ENCODE measurements around the gene WDR4.
"Not testable (repeated sequence)": the region's sequence is repeated elsewhere in the genome, so short reads cannot be mapped to it uniquely, and the experiment has no call there.

The WDR4 gene

DNA sequence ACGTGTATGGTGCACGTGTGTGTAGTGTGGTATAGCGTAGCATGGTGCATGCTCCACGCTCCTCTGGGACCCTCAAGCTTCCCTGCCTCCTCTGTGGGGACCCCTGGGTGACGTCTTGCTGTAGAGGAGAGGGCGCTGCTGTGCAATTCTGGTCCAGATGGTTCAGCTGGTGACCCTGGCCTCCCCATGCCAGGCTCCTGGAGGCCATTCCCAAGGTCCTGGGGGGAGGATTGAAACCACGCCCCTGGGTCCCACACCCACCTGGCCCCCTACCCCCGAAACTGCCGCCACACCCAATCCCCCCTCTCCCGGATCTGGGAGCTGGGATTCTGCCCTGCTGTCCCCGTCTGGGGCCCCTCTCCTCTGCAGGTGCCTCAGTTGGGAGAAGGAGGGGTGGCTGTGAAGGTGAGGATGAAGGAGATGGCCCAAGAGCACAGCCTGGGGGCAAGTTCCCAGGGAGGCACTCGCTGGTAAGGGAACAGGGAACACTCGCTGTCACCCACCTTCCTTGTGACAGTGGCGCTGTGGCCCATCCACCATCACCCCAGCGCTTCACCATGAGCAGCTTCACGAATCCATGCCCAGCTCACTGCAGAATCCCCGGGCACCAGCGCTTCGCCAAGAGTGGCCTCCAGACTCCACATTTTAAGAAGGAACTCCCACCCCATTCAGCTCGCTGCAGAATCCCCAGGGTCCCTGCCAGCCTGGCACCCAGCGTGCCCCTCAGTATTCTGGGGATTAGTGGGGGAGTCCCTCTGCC lies 38.0 kb downstream of the WDR4 start:
- Histone ChIP-seq H3K9me3 (no peaks in the 10 kb centered on the region), H3K4me3 (no peak overlapping the region), H3K27me3 (no peaks in the 10 kb centered on the region), H3K9ac (no peak overlapping the region), H3K36me3 (peaks cover 60% of the 10 kb centered on the region), H3K4me1 (peaks cover 82% of the 10 kb centered on the region), H4K20me1 (peaks cover 100% of the 10 kb centered on the region), H3K4me2 (peak overlapping the region; percentile 81), H3K27ac (no peak overlapping the region)
- TF ChIP-seq Cebpa-rat (IDR thresholded peaks at IDR 0.05) = no peak

DNA sequence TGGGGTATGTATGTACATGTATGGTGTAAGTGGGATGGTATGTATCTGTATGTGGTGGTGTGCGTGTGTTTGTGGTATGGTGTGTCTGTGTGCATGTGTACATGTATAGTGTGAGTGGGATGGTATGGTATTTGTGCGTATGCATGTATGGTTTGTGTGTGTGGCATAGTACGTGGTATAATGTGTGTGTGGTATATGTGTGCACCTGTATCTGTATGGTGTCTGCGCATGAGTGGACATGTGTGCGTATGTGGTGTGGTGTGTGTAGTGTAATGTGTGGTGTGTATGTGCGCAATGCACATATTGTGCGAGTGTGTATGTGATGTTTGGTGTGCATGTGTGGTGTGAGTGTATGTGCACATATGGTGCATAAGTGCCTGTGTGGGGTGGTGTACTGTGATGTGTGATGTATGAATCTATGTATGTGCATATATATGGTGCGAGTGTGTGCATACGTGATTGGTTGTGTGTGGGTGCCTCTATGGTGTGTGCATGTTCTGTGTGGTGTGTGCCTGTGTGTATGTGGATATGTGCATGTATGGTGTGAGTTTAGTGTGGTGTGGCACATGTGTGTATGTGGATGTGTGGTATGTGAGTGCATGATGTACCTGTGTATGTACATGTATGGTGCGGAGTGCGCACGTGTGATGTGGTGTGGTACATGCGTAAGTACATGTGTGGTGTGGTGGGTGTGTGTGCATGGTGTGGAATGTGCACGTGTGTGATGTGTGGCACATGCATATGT lies 38.8 kb downstream of the WDR4 start:
- Histone ChIP-seq H3K9me3 (no peaks in the 10 kb centered on the region), H3K4me2 (peak overlapping the region; percentile 81), H3K27ac (no peak overlapping the region), H3K9ac (no peak overlapping the region), H3K27me3 (no peaks in the 10 kb centered on the region), H3K4me1 (peaks cover 75% of the 10 kb centered on the region), H4K20me1 (peaks cover 100% of the 10 kb centered on the region), H3K36me3 (peaks cover 55% of the 10 kb centered on the region), H3K4me3 (no peak overlapping the region)
- no peak for TF ChIP-seq Cebpa-rat (IDR thresholded peaks at IDR 0.05)

DNA sequence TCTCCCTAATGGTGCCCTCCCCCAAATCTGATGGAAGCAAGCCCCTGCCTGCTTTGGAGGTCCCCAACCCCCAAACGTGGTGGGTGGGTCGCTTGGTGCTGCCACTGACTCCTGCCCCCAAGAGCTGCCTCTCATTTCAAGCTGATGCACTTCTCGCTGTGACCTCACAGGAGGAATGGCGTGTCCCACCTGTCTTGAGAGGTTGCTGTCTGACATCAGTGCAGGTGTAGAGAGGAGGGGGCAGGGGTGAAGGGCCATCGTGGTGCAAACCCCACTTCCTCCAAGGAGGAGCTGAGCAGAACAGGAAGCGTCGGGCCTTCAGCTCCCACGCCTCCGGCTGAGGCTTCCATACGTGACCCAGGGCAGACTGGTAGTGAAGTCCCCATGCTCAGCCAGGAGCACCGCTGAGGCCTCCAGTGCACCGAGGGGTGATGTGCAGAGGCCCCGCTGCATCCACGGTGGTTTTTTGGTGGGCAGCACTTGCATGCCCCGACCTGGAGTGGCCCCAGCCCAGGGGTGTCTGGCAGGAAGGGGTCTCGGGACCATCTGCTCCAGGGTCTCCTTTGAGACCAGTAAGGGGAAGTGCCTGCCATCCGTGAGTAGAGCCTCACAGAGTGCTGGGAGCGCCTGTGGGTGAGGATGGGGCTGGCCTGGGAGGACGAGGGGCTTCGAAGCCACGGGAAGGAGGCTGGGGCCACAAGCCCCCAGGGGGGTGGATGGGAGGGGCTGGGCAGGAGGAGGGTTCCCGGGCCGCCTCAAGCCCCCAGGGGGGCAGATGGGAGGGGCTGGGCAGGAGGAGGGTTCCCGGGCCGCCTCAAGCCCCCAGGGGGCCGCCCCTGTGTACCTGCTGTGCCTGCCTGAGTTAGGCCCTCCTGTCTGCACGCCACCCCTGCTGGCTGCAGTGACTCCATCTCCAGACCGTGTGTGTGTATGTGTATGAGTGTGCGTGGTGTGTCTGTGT lies 39.8 kb downstream of the WDR4 start:
- Histone ChIP-seq H3K27ac (no peak overlapping the region), H3K9ac (peak overlapping the region; percentile 4; the same call in 1 of the 2 replicates), H3K27me3 (no peaks in the 10 kb centered on the region), H3K4me1 (peaks cover 64% of the 10 kb centered on the region), H3K4me2 (peak overlapping the region; percentile 81), H3K9me3 (no peaks in the 10 kb centered on the region), H4K20me1 (peaks cover 99% of the 10 kb centered on the region), H3K36me3 (peaks cover 50% of the 10 kb centered on the region), H3K4me3 (no peak overlapping the region)
- TF ChIP-seq Cebpa-rat (IDR thresholded peaks at IDR 0.05) = no peak

DNA sequence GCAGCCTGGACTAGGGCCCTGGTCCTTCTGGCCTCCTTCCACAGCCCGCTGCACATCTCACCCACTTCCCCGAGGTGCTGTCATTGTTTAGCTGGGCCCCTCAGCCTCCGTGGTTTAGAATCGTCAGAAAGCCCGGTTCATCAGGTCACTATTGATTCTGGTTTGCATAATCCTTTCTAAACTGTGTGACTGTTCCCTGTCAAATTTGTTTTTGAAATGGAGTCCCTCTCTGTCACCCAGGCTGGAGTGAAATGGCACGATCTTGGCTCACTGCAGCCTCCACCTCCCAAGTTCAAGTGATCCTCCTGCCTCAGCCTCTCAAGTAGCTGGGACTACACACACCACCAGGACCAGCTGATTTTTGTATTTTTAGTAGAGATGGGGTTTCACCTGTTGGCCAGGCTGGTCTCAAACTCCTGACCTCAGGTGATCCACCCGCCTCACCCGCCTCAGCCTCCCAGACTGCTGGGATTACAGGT lies 41.1 kb downstream of the WDR4 start:
- Histone ChIP-seq H3K36me3 (peaks cover 37% of the 10 kb centered on the region), H4K20me1 (peaks cover 99% of the 10 kb centered on the region), H3K4me1 (peaks cover 60% of the 10 kb centered on the region)
- H3K27ac ChIP-seq, H3K27me3 ChIP-seq, H3K4me3 ChIP-seq, H3K9me3 ChIP-seq, H3K4me2 ChIP-seq, H3K9ac ChIP-seq: not testable (repeated sequence)

DNA sequence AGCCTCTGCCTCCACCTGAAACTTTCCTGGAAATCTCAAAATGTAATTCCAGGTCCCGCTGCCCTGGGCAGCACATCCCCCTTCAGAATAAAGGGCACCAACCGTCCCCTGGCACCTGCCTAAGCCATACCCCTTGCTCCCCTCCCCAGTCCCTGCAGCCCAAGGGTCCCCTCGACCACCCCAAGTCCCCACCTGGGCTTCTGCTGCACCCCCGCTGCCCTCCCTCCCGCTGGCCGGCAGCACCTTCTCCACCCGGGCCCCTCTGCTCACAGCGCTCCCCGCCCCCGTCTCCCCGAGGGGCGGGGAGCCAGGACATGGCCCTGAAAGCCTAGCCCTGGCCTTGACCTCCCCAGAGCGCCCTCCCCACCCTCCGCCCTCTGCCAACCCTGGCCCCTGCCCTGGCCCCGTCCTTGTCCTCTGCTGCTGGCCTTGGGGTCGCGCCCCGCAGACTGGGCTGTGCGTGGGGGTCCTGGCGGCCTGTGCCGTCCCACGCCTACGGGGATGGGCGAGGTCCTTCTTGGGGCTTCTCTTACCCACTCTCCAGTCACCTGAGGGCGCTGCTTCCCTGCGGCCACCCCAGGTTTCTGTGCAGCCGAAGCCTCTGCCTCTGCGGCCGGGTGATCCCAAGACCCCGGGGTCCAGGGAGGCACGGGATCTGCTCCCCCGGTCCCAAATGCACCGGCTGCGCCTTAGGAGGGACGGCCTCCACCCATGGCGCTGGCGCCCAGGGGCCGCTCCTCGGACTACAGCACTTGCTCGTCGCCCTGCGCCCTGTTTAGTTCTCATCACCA lies 41.7 kb downstream of the WDR4 start:
- H3K9me3 ChIP-seq = no peaks in the 10 kb centered on the region
- H3K27me3 ChIP-seq = no peaks in the 10 kb centered on the region
- H3K27ac ChIP-seq = no peak overlapping the region
- H3K4me3 ChIP-seq = no peak overlapping the region
- TF ChIP-seq Cebpa-rat (IDR thresholded peaks at IDR 0.05) = no peak
- peaks cover 99% of the 10 kb centered on the region for H4K20me1 ChIP-seq
- no peak overlapping the region for H3K4me2 ChIP-seq
- H3K36me3 ChIP-seq = peaks cover 30% of the 10 kb centered on the region
- H3K4me1 ChIP-seq = peaks cover 60% of the 10 kb centered on the region
- H3K9ac ChIP-seq = no peak overlapping the region

DNA sequence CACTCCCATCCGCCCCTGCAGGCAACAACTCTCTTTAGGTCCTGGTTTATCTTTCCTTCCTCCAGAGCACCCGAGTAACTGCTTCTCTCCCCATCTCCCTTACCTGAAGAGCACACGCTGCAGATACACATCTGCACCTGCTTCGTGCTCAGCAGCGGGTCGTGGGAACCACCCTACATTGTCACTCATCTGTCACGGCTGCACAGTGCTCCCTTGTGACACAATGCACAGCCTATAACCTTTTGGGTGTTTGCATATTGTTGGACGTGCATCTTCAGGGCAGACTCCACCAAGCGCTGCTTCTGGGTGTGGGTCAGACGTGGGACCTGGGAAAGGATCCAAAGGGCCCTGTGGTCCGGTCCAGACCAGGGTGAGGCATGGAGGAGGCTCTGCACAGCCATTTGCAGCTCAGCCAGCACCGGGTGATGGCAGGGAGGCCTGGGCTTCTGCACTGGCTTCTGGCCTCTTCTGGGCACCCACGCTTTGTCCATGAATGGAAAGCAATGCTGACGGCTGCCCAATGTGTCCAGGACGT lies 42.5 kb downstream of the WDR4 start:
- H3K4me3 ChIP-seq = no peak overlapping the region
- no peak overlapping the region for H3K9ac ChIP-seq
- H3K4me2 ChIP-seq = no peak overlapping the region
- TF ChIP-seq Cebpa-rat (IDR thresholded peaks at IDR 0.05) = no peak
- peaks cover 94% of the 10 kb centered on the region for H4K20me1 ChIP-seq
- peaks cover 23% of the 10 kb centered on the region for H3K36me3 ChIP-seq
- H3K27me3 ChIP-seq = no peaks in the 10 kb centered on the region
- H3K27ac ChIP-seq = no peak overlapping the region
- H3K9me3 ChIP-seq = no peaks in the 10 kb centered on the region
- H3K4me1 ChIP-seq = peaks cover 60% of the 10 kb centered on the region

DNA sequence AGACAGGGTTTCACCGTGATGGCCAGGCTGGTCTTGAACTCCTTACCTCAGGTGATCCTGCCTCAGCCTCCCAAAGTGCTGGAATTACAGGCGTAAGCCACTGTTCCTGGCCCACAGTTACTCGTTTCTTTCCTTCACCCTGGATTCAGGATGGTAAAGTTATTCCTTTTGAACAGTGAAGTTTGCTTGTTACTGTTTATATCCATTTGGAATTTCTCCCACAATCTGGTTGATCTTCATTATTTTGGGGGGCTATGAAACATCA lies 43.0 kb downstream of the WDR4 start:
- Histone ChIP-seq H3K4me3 (no peak overlapping the region), H3K27me3 (no peaks in the 10 kb centered on the region), H3K9ac (no peak overlapping the region), H4K20me1 (peaks cover 89% of the 10 kb centered on the region), H3K36me3 (peaks cover 18% of the 10 kb centered on the region), H3K4me2 (no peak overlapping the region), H3K27ac (no peak overlapping the region), H3K4me1 (peaks cover 60% of the 10 kb centered on the region), H3K9me3 (no peaks in the 10 kb centered on the region)
- no peak for TF ChIP-seq Cebpa-rat (IDR thresholded peaks at IDR 0.05)

DNA sequence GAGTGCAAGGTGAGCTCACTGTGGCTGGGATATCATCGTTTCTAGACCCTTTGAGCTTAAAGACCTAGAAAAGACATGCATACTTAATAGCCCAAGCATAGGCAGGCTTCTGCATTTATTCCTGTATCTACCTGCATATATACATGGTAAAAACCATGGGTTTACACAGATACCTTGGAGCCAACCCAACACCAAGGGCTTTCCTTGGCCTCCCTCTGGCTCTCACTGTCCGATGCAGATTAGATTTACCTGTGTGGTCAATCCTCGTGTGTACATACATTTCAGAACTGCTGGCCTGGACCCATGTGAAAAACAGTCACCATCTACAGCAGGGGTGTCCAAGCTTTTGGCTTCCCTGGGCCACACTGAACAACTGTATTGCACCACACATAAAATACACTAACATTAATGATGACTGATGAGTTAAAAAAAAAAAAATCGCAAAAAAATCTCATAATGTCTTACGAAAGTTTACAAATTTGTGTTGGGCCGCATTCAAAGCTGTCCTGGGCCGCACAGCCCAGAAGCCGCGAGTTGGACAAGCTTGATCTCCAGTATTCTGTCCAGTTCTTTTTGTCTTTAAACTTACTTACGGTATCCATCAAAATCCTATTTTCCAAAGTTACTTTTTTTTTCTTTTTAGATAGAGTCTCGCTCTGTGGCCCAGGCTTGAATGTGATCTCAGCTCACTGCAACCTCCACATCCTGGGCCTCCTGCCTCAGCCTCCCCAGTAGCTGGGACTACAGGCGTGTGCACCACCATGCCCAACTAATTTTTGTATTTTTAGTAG lies 43.5 kb downstream of the WDR4 start:
- no peak for TF ChIP-seq Cebpa-rat (IDR thresholded peaks at IDR 0.05)
- no peak overlapping the region for H3K4me2 ChIP-seq
- H3K36me3 ChIP-seq = peaks cover 12% of the 10 kb centered on the region
- H3K9ac ChIP-seq = no peak overlapping the region
- H4K20me1 ChIP-seq = peaks cover 84% of the 10 kb centered on the region
- H3K9me3 ChIP-seq = no peaks in the 10 kb centered on the region
- H3K27ac ChIP-seq = no peak overlapping the region
- peaks cover 60% of the 10 kb centered on the region for H3K4me1 ChIP-seq
- no peaks in the 10 kb centered on the region for H3K27me3 ChIP-seq
- no peak overlapping the region for H3K4me3 ChIP-seq
